GM12874 (cell line): ENCODE results near the gene RASSF10.

ENCODE experiments used
- CTCF ChIP-seq: IDR thresholded peaks from 2 replicates; pipeline ENCODE4 v1.5.1; 2011; ENCODE audit warnings: low read depth, mild to moderate bottlenecking, control low read depth, low read length, moderate library complexity; ENCODE audit not compliant: insufficient read depth

Gene RASSF10

GRCh38 chr11:12983336-12983735 lies 25.8 kb upstream of the RASSF10 start:
- no peak for TF ChIP-seq CTCF

GRCh38 chr11:12986194-12986898 lies 22.8 kb upstream of the RASSF10 start:
- TF ChIP-seq CTCF = no peak

- no peak for TF ChIP-seq CTCF
Observed at GRCh38 chr11:12989428-12990161, 19.5 kb upstream of the RASSF10 start.

GRCh38 chr11:12990162-12990480 lies 19.0 kb upstream of the RASSF10 start:
- TF ChIP-seq CTCF = no peak

GRCh38 chr11:12991426-12991825 lies 17.7 kb upstream of the RASSF10 start:
- TF ChIP-seq CTCF = no peak

- no peak for TF ChIP-seq CTCF
Observed at GRCh38 chr11:12993626-12994025, 15.5 kb upstream of the RASSF10 start.

GRCh38 chr11:12994476-12994875 lies 14.6 kb upstream of the RASSF10 start:
- no peak for TF ChIP-seq CTCF
